Liver (tissue), 9 donors: Measurements from ENCODE around the gene CACNB4. TPM values are rescaled to one million over a fixed set of nuclear protein-coding genes. Genes with fewer than 3 reads are reported as not detected.

Experiments used
- DNase-seq: peaks from one replicate; pipeline ENCODE4 v3.0.0-alpha.2; 2017; ENCODE audit warnings: low spot score
- H3K27ac ChIP-seq, 2 donors: one replicate each; pipeline ENCODE4 v1.7.0; 2013; ENCODE audit warnings: inconsistent platforms in 2 of 2, low read length in 2 of 2, control low read depth in 1 of 2, low read depth in 1 of 2, mild to moderate bottlenecking in 1 of 2
- H3K27me3 ChIP-seq, 4 donors: one replicate each; pipeline versions ENCODE4 v1.6.1 to v1.7.0; 2013; ENCODE audit warnings: low read length in 3 of 4, inconsistent platforms in 1 of 4, mild to moderate bottlenecking in 1 of 4, moderate library complexity in 1 of 4; ENCODE audit not compliant: control insufficient read depth in 4 of 4, insufficient read depth in 4 of 4
- H3K36me3 ChIP-seq, 4 donors: one replicate each; pipeline versions ENCODE4 v1.6.1 to v1.7.0; 2013; ENCODE audit warnings: low read length in 3 of 4, mild to moderate bottlenecking in 3 of 4, low read depth in 1 of 4, moderate library complexity in 1 of 4; ENCODE audit not compliant: control insufficient read depth in 4 of 4, insufficient read depth in 3 of 4
- H3K4me1 ChIP-seq, 4 donors: one replicate each; pipeline versions ENCODE4 v1.6.1 to v1.7.0; 2013; ENCODE audit warnings: low read length in 3 of 4, mild to moderate bottlenecking in 3 of 4, moderate library complexity in 1 of 4; ENCODE audit not compliant: control insufficient read depth in 4 of 4, insufficient read depth in 4 of 4
- H3K4me3 ChIP-seq, 3 donors: one replicate each; pipeline versions ENCODE4 v1.6.1 to v1.7.0; 2013; ENCODE audit warnings: low read length in 3 of 3, control low read depth in 1 of 3, low read depth in 1 of 3, mild to moderate bottlenecking in 1 of 3
- H3K9ac ChIP-seq, 2 donors: one replicate each; pipeline ENCODE4 v1.7.0; 2013; ENCODE audit warnings: low read length in 2 of 2, mild to moderate bottlenecking in 2 of 2, moderate library complexity in 2 of 2, control low read depth in 1 of 2, low read depth in 1 of 2
- H3K9me3 ChIP-seq, 4 donors: one replicate each; pipeline versions ENCODE4 v1.6.1 to v1.7.0; 2013; ENCODE audit warnings: low read length in 3 of 4; ENCODE audit not compliant: control insufficient read depth in 4 of 4
- EGR1 ChIP-seq, 2 donors: IDR thresholded peaks; 2 replicates each; pipeline ENCODE4 v1.6.1; 2016 to 2018; ENCODE audit warnings: antibody characterized with exemption in 2 of 2, low read depth in 2 of 2
- FOXA1 ChIP-seq: IDR thresholded peaks from 2 replicates; pipeline ENCODE4 v1.6.1; 2016; ENCODE audit warnings: antibody characterized with exemption
- FOXA2 ChIP-seq: IDR thresholded peaks from 2 replicates; pipeline ENCODE4 v1.6.1; 2016; ENCODE audit warnings: antibody characterized with exemption
- HNF4A ChIP-seq, 2 donors: conservative IDR thresholded peaks; 2 replicates each; pipeline ENCODE4 v1.6.1; 2016; ENCODE audit warnings: antibody characterized with exemption in 2 of 2, mild to moderate bottlenecking in 2 of 2
- HNF4G ChIP-seq: IDR thresholded peaks from 2 replicates; pipeline ENCODE4 v1.6.1; 2016; ENCODE audit warnings: antibody characterized with exemption
- JUND ChIP-seq, 2 donors: IDR thresholded peaks; 2 replicates each; pipeline ENCODE4 v1.6.1; 2016; ENCODE audit warnings: antibody characterized with exemption in 2 of 2
- NR2F2 ChIP-seq: IDR thresholded peaks from 2 replicates; pipeline ENCODE4 v1.6.1; 2016; ENCODE audit warnings: antibody characterized with exemption
- RAD21 ChIP-seq, 2 donors: IDR thresholded peaks; 2 replicates each; pipeline ENCODE4 v1.6.1; 2016; ENCODE audit warnings: antibody characterized with exemption in 2 of 2, mild to moderate bottlenecking in 2 of 2
- RXRA ChIP-seq, 2 donors: IDR thresholded peaks; 2 replicates each; pipeline ENCODE4 v1.6.1; 2017 to 2018; ENCODE audit warnings: antibody characterized with exemption in 2 of 2, mild to moderate bottlenecking in 1 of 2
- SP1 ChIP-seq: IDR thresholded peaks from 2 replicates; pipeline ENCODE4 v1.6.1; 2018; ENCODE audit warnings: antibody characterized with exemption, mild to moderate bottlenecking
- TAF1 ChIP-seq: conservative IDR thresholded peaks from 2 replicates; pipeline ENCODE4 v1.6.1; 2016; ENCODE audit warnings: antibody characterized with exemption, mild to moderate bottlenecking
- YY1 ChIP-seq: IDR thresholded peaks from 2 replicates; pipeline ENCODE4 v1.6.1; 2016; ENCODE audit warnings: antibody characterized with exemption, mild to moderate bottlenecking
- WGBS: extraction: QIAGEN DNeasy Blood & Tissue Kit; methylation state at CpG from one replicate; pipeline ENCODE4 v1.1.7; 2013; 5-methylcytosine and 5-hydroxymethylcytosine counted together
- polyA plus RNA-seq, 2 donors: library from polyadenylated mRNA; stranded (reverse) in 1 of 2; unstranded in 1 of 2; fragments of 200-250 nt in 1 of 2; fragments of >200 nt in 1 of 2; fragmentation: Nextera tagmentation in 1 of 2; extraction: Ambion mirVana in 1 of 2; gene quantifications; one replicate each; pipeline versions ENCODE4 v1.2.1 to v1.2.3, GENCODE V29; 2013 to 2015
- total RNA-seq, 2 donors: library from RNA; depleted of rRNA; stranded (reverse); fragments of >200 nt; gene quantifications; one replicate each; pipeline ENCODE4 v1.2.3, GENCODE V29; 2014
- TF ChIP-seq, protein P1 (sequence below): IDR thresholded peaks from 2 replicates; pipeline ENCODE4 v1.6.1; 2016; ENCODE audit warnings: antibody characterized with exemption
- TF ChIP-seq, protein P2 (sequence below): IDR thresholded peaks from 2 replicates; pipeline ENCODE4 v1.6.1; 2016; ENCODE audit warnings: antibody characterized with exemption, mild to moderate bottlenecking
- TF ChIP-seq, protein P3 (sequence below): IDR thresholded peaks from 2 replicates; pipeline ENCODE4 v1.6.1; 2016; ENCODE audit warnings: antibody characterized with exemption
- TF ChIP-seq, protein P4 (sequence below): fragments of 150-350 bp; IDR thresholded peaks from 2 replicates; pipeline ENCODE4 v1.5.1; 2017; ENCODE audit warnings: improper control_type of control experiment, low read depth, low read length; ENCODE audit not compliant: missing input control
- TF ChIP-seq, protein P5 (sequence below): IDR thresholded peaks from 2 replicates; pipeline ENCODE4 v1.6.1; 2016; ENCODE audit warnings: antibody characterized with exemption
- donor health status: healthy.
- donor health status: healthy.
- donor health status: healthy.
- donor health status: healthy.
- donor health status: healthy.

CACNB4 gene
- total and polyA plus RNA-seq, 4 donors = 0.02 to 0.50 (median 0.21) TPM

DNA sequence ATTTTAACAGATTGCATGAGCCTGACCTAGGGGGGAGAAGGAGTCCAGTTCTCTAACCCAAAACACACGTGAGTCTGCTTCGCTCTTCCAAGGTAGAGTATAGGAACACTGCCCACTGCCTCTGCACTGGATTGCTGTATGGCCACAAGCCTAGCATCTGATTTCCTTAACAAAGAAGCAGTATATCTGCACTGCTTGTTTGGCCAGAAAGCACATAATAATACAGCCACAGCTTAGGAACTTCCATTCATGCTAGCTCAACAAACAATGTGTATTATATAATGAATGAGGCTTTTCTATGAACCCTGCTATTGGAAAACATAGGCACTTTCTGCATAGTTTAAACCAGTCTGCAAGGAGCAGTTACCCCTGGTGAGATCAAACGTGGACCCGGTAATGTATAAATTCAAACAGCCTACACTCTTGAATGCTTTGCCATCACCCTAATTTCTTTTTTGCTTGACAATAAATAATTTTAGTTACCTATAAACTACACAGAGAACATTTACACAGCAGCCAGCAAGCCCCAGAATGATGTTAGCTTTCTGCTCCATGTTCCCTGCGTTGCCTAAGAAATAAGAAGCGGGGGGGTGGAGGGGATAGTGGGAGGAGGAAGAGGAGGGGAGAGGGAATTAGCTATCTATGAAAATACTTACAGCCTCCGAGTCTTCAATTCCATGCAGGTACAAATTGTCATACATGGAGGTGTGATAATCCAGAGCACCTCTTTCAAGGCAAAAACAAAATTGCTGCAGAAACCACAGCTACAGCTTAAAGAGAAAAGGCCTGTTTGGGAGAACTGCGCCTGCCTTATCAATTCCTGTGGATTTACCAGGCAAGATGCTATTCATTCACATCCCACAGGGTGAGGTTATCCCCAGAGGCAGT lies 125.6 kb downstream of the CACNB4 start:
- TF ChIP-seq EGR1 (IDR thresholded peaks at IDR 0.05; ENCODE audit: low read depth in 2 of 2) (no peak), TAF1 (no peak), RXRA (IDR thresholded peaks at IDR 0.05) (no peak), FOXA1 (no peak), NR2F2 (no peak), SP1 (no peak), FOXA2 (no peak), HNF4A (conservative IDR thresholded peaks at IDR 0.05) (no peak), RAD21 (IDR thresholded peaks at IDR 0.05) (no peak), JUND (IDR thresholded peaks at IDR 0.05) (no peak), HNF4G (no peak), YY1 (no peak)
- TF ChIP-seq, protein P1, sequence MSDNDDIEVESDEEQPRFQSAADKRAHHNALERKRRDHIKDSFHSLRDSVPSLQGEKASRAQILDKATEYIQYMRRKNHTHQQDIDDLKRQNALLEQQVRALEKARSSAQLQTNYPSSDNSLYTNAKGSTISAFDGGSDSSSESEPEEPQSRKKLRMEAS = no peak
- TF ChIP-seq, protein P2, sequence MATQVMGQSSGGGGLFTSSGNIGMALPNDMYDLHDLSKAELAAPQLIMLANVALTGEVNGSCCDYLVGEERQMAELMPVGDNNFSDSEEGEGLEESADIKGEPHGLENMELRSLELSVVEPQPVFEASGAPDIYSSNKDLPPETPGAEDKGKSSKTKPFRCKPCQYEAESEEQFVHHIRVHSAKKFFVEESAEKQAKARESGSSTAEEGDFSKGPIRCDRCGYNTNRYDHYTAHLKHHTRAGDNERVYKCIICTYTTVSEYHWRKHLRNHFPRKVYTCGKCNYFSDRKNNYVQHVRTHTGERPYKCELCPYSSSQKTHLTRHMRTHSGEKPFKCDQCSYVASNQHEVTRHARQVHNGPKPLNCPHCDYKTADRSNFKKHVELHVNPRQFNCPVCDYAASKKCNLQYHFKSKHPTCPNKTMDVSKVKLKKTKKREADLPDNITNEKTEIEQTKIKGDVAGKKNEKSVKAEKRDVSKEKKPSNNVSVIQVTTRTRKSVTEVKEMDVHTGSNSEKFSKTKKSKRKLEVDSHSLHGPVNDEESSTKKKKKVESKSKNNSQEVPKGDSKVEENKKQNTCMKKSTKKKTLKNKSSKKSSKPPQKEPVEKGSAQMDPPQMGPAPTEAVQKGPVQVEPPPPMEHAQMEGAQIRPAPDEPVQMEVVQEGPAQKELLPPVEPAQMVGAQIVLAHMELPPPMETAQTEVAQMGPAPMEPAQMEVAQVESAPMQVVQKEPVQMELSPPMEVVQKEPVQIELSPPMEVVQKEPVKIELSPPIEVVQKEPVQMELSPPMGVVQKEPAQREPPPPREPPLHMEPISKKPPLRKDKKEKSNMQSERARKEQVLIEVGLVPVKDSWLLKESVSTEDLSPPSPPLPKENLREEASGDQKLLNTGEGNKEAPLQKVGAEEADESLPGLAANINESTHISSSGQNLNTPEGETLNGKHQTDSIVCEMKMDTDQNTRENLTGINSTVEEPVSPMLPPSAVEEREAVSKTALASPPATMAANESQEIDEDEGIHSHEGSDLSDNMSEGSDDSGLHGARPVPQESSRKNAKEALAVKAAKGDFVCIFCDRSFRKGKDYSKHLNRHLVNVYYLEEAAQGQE = no peak
- TF ChIP-seq, protein P3, sequence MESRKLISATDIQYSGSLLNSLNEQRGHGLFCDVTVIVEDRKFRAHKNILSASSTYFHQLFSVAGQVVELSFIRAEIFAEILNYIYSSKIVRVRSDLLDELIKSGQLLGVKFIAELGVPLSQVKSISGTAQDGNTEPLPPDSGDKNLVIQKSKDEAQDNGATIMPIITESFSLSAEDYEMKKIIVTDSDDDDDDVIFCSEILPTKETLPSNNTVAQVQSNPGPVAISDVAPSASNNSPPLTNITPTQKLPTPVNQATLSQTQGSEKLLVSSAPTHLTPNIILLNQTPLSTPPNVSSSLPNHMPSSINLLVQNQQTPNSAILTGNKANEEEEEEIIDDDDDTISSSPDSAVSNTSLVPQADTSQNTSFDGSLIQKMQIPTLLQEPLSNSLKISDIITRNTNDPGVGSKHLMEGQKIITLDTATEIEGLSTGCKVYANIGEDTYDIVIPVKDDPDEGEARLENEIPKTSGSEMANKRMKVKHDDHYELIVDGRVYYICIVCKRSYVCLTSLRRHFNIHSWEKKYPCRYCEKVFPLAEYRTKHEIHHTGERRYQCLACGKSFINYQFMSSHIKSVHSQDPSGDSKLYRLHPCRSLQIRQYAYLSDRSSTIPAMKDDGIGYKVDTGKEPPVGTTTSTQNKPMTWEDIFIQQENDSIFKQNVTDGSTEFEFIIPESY = no peak
- TF ChIP-seq, protein P4, sequence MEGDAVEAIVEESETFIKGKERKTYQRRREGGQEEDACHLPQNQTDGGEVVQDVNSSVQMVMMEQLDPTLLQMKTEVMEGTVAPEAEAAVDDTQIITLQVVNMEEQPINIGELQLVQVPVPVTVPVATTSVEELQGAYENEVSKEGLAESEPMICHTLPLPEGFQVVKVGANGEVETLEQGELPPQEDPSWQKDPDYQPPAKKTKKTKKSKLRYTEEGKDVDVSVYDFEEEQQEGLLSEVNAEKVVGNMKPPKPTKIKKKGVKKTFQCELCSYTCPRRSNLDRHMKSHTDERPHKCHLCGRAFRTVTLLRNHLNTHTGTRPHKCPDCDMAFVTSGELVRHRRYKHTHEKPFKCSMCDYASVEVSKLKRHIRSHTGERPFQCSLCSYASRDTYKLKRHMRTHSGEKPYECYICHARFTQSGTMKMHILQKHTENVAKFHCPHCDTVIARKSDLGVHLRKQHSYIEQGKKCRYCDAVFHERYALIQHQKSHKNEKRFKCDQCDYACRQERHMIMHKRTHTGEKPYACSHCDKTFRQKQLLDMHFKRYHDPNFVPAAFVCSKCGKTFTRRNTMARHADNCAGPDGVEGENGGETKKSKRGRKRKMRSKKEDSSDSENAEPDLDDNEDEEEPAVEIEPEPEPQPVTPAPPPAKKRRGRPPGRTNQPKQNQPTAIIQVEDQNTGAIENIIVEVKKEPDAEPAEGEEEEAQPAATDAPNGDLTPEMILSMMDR = no peak
- TF ChIP-seq, protein P5, sequence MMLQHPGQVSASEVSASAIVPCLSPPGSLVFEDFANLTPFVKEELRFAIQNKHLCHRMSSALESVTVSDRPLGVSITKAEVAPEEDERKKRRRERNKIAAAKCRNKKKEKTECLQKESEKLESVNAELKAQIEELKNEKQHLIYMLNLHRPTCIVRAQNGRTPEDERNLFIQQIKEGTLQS = no peak
- WGBS = 85% methylated on average over 8 of the region's 8 CpGs
- peaks cover 0 to 2% (median 0%) of the 10 kb centered on the region in 4 donors for H3K9me3 ChIP-seq
- H3K4me3 ChIP-seq = no peak overlapping the region
- H3K9ac ChIP-seq = no peak overlapping the region
- no peak for DNase-seq
- H3K36me3 ChIP-seq = no peaks in the 10 kb centered on the region
- H3K4me1 ChIP-seq = no peaks in the 10 kb centered on the region
- no peaks in the 10 kb centered on the region for H3K27me3 ChIP-seq
- no peak overlapping the region for H3K27ac ChIP-seq
